GM12878 (cell line): Measurements from ENCODE around the gene KLHL10. TPM values are rescaled to one million over a fixed set of nuclear protein-coding genes. Genes with fewer than 3 reads are reported as not detected.

Source experiments
- ASH2L ChIP-seq: fragments of 300-600, 200-600 bp; sonication (generic); IDR thresholded peaks from 2 replicates; pipeline ENCODE4 v1.6.1; 2017; ENCODE audit warnings: low read depth, mild to moderate bottlenecking, borderline replicate concordance
- ATF3 ChIP-seq: IDR thresholded peaks from 2 replicates; pipeline ENCODE4 v1.6.1; 2011; ENCODE audit warnings: low read depth, mild to moderate bottlenecking, low read length, moderate library complexity, borderline replicate concordance; ENCODE audit errors: extremely low read depth
- BCL11A ChIP-seq: IDR thresholded peaks from 2 replicates; pipeline ENCODE4 v1.6.1; 2011; ENCODE audit warnings: low read depth, low read length
- CEBPB ChIP-seq, 2 experiments: fragments of 150-350 bp in 1 of 2; IDR thresholded peaks; 2 replicates each; pipeline ENCODE4 v1.6.1; 2012 to 2014; ENCODE audit warnings: low read depth in 2 of 2, low read length in 2 of 2, borderline replicate concordance in 1 of 2, inconsistent platforms in 1 of 2
- ETV6 ChIP-seq, 2 experiments: fragments of 450-650 bp in 1 of 2; IDR thresholded peaks in 1 of 2; conservative IDR thresholded peaks in 1 of 2; 2 replicates each; pipeline ENCODE4 v1.6.1; 2014; ENCODE audit warnings: antibody characterized with exemption in 1 of 2, borderline replicate concordance in 1 of 2, low read depth in 1 of 2, mild to moderate bottlenecking in 1 of 2, moderate library complexity in 1 of 2
- IRF4 ChIP-seq: IDR thresholded peaks from 2 replicates; pipeline ENCODE4 v1.6.1; 2011; ENCODE audit warnings: low read depth, low read length
- NR2C1 ChIP-seq: fragments of 450-650 bp; IDR thresholded peaks from 2 replicates; pipeline ENCODE4 v1.6.1; 2017; ENCODE audit warnings: antibody characterized with exemption, mild to moderate bottlenecking, moderate library complexity
- STAT1 ChIP-seq: fragments of 450-650 bp; conservative IDR thresholded peaks from 2 replicates; pipeline ENCODE4 v1.6.1; 2014; ENCODE audit warnings: antibody characterized with exemption, mild to moderate bottlenecking
- TARDBP ChIP-seq: IDR thresholded peaks from 2 replicates; pipeline ENCODE4 v1.6.1; 2016; ENCODE audit warnings: borderline replicate concordance
- TCF7 ChIP-seq: IDR thresholded peaks from 2 replicates; pipeline ENCODE4 v1.6.1; 2014; ENCODE audit warnings: antibody characterized with exemption, borderline replicate concordance
- polyA plus RNA-seq, 11 experiments: library from polyadenylated mRNA; depleted of rRNA in 4 of 11; unstranded in 6 of 11; stranded (reverse) in 5 of 11; fragments of >200 nt; fragmentation: Nextera tagmentation in 4 of 11; fragmentation: Illumina TruSeq in 1 of 11; extraction: Ambion mirVana in 4 of 11; extraction: Trizol in 1 of 11; gene quantifications; 1 replicate in 1 of 11; 2 replicates in 10 of 11; pipeline versions ENCODE4 v1.2.1 to v1.2.3, GENCODE V29; 2011 to 2016; ENCODE audit warnings: inconsistent platforms in 2 of 11, missing spikeins in 2 of 11, low read depth in 1 of 11
- total RNA-seq, 4 experiments: library from RNA; depleted of rRNA in 3 of 4; stranded (reverse); fragments of >200 nt in 3 of 4; fragmentation: Illumina TruSeq in 1 of 4; extraction: Trizol in 1 of 4; gene quantifications; 2 replicates each; pipeline versions ENCODE4 v1.2.1 to v1.2.3, GENCODE V29; 2013 to 2021
- TF ChIP-seq, protein P1 (sequence below): fragments of 450-650 bp; IDR thresholded peaks from 2 replicates; pipeline ENCODE4 v1.6.1; 2016; ENCODE audit warnings: mild to moderate bottlenecking
- TF ChIP-seq, protein P2 (sequence below): IDR thresholded peaks from 2 replicates; pipeline ENCODE4 v1.6.1; 2012; ENCODE audit warnings: mild to moderate bottlenecking, low read depth, low read length

KLHL10 gene
- total and polyA plus RNA-seq, 10 of the 15 experiments (the other 5 are each of a cell fraction or from before 2014, with no cell fraction given): 0.13 to 0.62 (median 0.20) TPM; not detected in 4

- TF ChIP-seq ATF3 (no peak), CEBPB (IDR thresholded peaks at IDR 0.05; ENCODE audit: borderline replicate concordance in 1 of 2, low read depth in 2 of 2, low read length in 2 of 2) (no peak), STAT1 (no peak), NR2C1 (no peak), BCL11A (no peak), ETV6 (conservative IDR thresholded peaks at IDR 0.05 in 1 of 2, IDR thresholded peaks at IDR 0.05 in 1 of 2; ENCODE audit: borderline replicate concordance in 1 of 2, low read depth in 1 of 2) (no peak), TCF7 (no peak), IRF4 (no peak), TARDBP (no peak), ASH2L (no peak)
- TF ChIP-seq, protein P1, sequence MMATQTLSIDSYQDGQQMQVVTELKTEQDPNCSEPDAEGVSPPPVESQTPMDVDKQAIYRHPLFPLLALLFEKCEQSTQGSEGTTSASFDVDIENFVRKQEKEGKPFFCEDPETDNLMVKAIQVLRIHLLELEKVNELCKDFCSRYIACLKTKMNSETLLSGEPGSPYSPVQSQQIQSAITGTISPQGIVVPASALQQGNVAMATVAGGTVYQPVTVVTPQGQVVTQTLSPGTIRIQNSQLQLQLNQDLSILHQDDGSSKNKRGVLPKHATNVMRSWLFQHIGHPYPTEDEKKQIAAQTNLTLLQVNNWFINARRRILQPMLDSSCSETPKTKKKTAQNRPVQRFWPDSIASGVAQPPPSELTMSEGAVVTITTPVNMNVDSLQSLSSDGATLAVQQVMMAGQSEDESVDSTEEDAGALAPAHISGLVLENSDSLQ: no peak
- TF ChIP-seq, protein P2, sequence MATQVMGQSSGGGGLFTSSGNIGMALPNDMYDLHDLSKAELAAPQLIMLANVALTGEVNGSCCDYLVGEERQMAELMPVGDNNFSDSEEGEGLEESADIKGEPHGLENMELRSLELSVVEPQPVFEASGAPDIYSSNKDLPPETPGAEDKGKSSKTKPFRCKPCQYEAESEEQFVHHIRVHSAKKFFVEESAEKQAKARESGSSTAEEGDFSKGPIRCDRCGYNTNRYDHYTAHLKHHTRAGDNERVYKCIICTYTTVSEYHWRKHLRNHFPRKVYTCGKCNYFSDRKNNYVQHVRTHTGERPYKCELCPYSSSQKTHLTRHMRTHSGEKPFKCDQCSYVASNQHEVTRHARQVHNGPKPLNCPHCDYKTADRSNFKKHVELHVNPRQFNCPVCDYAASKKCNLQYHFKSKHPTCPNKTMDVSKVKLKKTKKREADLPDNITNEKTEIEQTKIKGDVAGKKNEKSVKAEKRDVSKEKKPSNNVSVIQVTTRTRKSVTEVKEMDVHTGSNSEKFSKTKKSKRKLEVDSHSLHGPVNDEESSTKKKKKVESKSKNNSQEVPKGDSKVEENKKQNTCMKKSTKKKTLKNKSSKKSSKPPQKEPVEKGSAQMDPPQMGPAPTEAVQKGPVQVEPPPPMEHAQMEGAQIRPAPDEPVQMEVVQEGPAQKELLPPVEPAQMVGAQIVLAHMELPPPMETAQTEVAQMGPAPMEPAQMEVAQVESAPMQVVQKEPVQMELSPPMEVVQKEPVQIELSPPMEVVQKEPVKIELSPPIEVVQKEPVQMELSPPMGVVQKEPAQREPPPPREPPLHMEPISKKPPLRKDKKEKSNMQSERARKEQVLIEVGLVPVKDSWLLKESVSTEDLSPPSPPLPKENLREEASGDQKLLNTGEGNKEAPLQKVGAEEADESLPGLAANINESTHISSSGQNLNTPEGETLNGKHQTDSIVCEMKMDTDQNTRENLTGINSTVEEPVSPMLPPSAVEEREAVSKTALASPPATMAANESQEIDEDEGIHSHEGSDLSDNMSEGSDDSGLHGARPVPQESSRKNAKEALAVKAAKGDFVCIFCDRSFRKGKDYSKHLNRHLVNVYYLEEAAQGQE: no peak
Observed at GRCh38 chr17:41844971-41845370, 7.3 kb downstream of the KLHL10 start (continued).
